ENCODE data around the gene BRS3.

Gene BRS3

DNA sequence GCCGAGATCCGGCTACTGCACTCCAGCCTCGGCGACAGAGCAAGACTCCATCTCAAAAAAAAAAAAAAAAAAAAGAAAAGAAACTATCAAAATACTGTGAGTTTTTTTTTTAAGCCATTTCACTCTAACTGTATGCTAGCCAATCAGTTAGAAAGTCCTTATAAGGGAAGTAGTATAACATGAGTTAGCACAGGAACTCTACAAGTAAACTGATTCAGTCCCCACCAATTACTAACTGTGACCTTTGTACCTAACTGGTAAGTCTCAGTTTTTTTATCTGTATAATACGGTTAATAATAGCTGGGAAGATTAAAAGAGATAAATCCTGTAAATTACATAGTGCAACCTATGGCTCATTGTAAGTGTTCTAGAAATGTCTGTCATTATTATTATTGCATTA is 35.1 kb upstream of the BRS3 start:
- no peak for DNase-seq (ENCODE audit: low read depth)
- H3K4me3 ChIP-seq (ENCODE audit: low read depth, low read length), result no peak overlapping the region
- TF ChIP-seq CTCF (conservative IDR thresholded peaks at IDR 0.05; ENCODE audit: low read depth, low read length), result no peak

GRCh38 chrX:136453114-136453513 is 34.6 kb upstream of the BRS3 start:
- TF ChIP-seq CTCF (conservative IDR thresholded peaks at IDR 0.05; ENCODE audit: low read depth, low read length), result no peak
- H3K4me3 ChIP-seq (ENCODE audit: low read depth, low read length), result no peak overlapping the region
- DNase-seq (ENCODE audit: low read depth), result no peak

DNA sequence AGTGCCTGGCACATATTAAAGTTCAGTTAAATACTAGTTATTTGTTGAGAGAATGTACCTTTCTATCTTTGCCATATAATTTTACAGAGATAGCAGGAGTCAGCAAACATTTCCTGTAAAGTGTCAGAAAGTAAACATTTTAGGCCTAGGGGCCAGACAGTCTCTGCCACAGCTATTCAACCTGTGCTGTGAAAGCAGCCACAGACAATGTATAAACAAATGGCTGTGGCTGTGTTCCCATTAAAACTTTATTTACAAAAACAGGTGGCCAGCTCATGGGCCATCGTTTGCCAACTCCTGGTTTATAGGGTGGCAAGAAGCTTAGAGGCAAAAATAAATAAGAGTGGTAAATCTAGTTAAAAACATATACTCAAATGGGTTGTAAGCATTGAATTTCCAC is 34.0 kb upstream of the BRS3 start:
- no peak for TF ChIP-seq CTCF (conservative IDR thresholded peaks at IDR 0.05; ENCODE audit: low read depth, low read length)
- H3K4me3 ChIP-seq (ENCODE audit: low read depth, low read length), result no peak overlapping the region
- DNase-seq (ENCODE audit: low read depth), result no peak

GRCh38 chrX:136456133-136456532 is 31.6 kb upstream of the BRS3 start:
- TF ChIP-seq CTCF (conservative IDR thresholded peaks at IDR 0.05; ENCODE audit: low read depth, low read length), result no peak
- H3K4me3 ChIP-seq (ENCODE audit: low read depth, low read length), result no peak overlapping the region
- DNase-seq (ENCODE audit: low read depth), result no peak

GRCh38 chrX:136457303-136457917 is 30.3 kb upstream of the BRS3 start:
- no peak overlapping the region for H3K4me3 ChIP-seq (ENCODE audit: low read depth, low read length)
- TF ChIP-seq CTCF (conservative IDR thresholded peaks at IDR 0.05; ENCODE audit: low read depth, low read length), result no peak
- DNase-seq (ENCODE audit: low read depth), result no peak

GRCh38 chrX:136464589-136464988 is 23.2 kb upstream of the BRS3 start:
- TF ChIP-seq CTCF (conservative IDR thresholded peaks at IDR 0.05; ENCODE audit: low read depth, low read length), result no peak
- no peak overlapping the region for H3K4me3 ChIP-seq (ENCODE audit: low read depth, low read length)
- DNase-seq (ENCODE audit: low read depth), result no peak

- H3K4me3 ChIP-seq (ENCODE audit: low read depth, low read length), result no peak overlapping the region
- TF ChIP-seq CTCF (conservative IDR thresholded peaks at IDR 0.05; ENCODE audit: low read depth, low read length), result no peak
- no peak for DNase-seq (ENCODE audit: low read depth)
Observed at GRCh38 chrX:136467303-136467702, 20.4 kb upstream of the BRS3 start.

Data from choroid plexus epithelial cell (primary cell).